Vagina (tissue), 2 donors: ENCODE measurements around the gene SOS2.

Experiments used
- POLR2AphosphoS5 ChIP-seq, 2 donors: sonication (generic); formaldehyde crosslinking; IDR thresholded peaks; one replicate each; pipeline ENCODE4 v1.9.0; 2017; ENCODE audit warnings: antibody characterized with exemption in 2 of 2, mild to moderate bottlenecking in 2 of 2, low read depth in 1 of 2; ENCODE audit not compliant: insufficient read depth in 1 of 2
- TF ChIP-seq, protein P1 (sequence below), 3 experiments: fragments of 450-650 bp in 2 of 3; fragments of 200-600 bp in 1 of 3; sonication (generic) in 1 of 3; IDR thresholded peaks; one replicate each; pipeline ENCODE4 v1.5.1; 2017 to 2019; ENCODE audit warnings: antibody characterized with exemption in 3 of 3, mild to moderate bottlenecking in 2 of 3, moderate library complexity in 2 of 3

DNA sequence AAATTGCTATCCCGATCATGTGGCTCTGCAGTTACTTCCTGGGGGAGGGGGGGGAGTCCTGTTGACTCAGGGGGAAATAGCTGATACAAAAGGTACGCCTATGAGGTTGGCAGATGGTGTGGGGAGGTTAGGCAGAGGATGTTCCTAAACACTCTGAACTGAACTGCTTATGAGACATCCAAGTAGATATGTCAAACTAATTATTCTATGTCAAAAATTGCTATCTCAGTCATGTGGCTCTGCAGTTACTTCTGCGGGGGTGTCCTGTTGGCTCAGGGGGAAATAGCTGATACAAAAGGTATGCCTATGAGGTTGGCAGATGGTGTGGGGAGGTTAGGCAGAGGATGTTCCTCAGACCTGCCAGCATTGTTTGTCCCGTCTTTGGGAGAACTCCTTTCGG, 109.9 kb downstream of the SOS2 start:
- TF ChIP-seq, protein P1, sequence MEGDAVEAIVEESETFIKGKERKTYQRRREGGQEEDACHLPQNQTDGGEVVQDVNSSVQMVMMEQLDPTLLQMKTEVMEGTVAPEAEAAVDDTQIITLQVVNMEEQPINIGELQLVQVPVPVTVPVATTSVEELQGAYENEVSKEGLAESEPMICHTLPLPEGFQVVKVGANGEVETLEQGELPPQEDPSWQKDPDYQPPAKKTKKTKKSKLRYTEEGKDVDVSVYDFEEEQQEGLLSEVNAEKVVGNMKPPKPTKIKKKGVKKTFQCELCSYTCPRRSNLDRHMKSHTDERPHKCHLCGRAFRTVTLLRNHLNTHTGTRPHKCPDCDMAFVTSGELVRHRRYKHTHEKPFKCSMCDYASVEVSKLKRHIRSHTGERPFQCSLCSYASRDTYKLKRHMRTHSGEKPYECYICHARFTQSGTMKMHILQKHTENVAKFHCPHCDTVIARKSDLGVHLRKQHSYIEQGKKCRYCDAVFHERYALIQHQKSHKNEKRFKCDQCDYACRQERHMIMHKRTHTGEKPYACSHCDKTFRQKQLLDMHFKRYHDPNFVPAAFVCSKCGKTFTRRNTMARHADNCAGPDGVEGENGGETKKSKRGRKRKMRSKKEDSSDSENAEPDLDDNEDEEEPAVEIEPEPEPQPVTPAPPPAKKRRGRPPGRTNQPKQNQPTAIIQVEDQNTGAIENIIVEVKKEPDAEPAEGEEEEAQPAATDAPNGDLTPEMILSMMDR (IDR thresholded peaks at IDR 0.05): no peak
- TF ChIP-seq POLR2AphosphoS5 (IDR thresholded peaks at IDR 0.05; ENCODE audit: insufficient read depth in 1 of 2, low read depth in 1 of 2): no peak
